Measurements from ENCODE around the gene BBX.

- TF ChIP-seq CTCF (IDR thresholded peaks at IDR 0.05) (no peak), POLR2A (IDR thresholded peaks at IDR 0.05) (no peak), POLR2AphosphoS5 (IDR thresholded peaks at IDR 0.05) (no peak)
These were observed 141.9 kb downstream of the BBX start for GRCh38 chr3:107664614-107665013.

All from upper lobe of left lung (tissue), 4 donors.